HEK293T (cell line): Measurements from ENCODE around the gene FTO.

Experiments
- CTCF ChIA-PET: fragments of 350-600 bp; formaldehyde crosslinking; extraction: SDS; loops from one replicate; lab custom pipeline; 2021; ENCODE audit warnings: antibody characterized with exemption, inconsistent platforms; lab: Yijun Ruan, JAX
- POLR2A ChIA-PET: fragments of 350-600 bp; formaldehyde crosslinking; extraction: SDS; loops from one replicate; lab custom pipeline; 2020; ENCODE audit warnings: antibody characterized with exemption, inconsistent platforms; lab: Yijun Ruan, JAX
- DNase-seq: peaks from one replicate; pipeline ENCODE4 v3.0.0; 2012; ENCODE audit warnings: mixed read lengths; ENCODE audit errors: extremely low spot score
- ARNT ChIP-seq: fragments of 450-650 bp; IDR thresholded peaks from 2 replicates; pipeline ENCODE4 v1.6.1; 2017; ENCODE audit warnings: mild to moderate bottlenecking
- BHLHE40 ChIP-seq: fragments of 450-650 bp; IDR thresholded peaks from 2 replicates; pipeline ENCODE4 v1.6.1; 2016; ENCODE audit warnings: mild to moderate bottlenecking, moderate library complexity, borderline replicate concordance
- CTBP1 ChIP-seq: fragments of 450-650 bp; IDR thresholded peaks from 2 replicates; pipeline ENCODE4 v1.6.1; 2016; ENCODE audit warnings: borderline replicate concordance
- ELF4 ChIP-seq: fragments of 450-650 bp; IDR thresholded peaks from 2 replicates; pipeline ENCODE4 v1.6.1; 2017; ENCODE audit warnings: antibody characterized with exemption
- FOXA1 ChIP-seq: fragments of 450-650 bp; IDR thresholded peaks from 2 replicates; pipeline ENCODE4 v1.6.1; 2016; ENCODE audit warnings: mild to moderate bottlenecking
- FOXK2 ChIP-seq: fragments of 450-650 bp; IDR thresholded peaks from 2 replicates; pipeline ENCODE4 v1.6.1; 2016; ENCODE audit warnings: mild to moderate bottlenecking
- FOXM1 ChIP-seq: fragments of 450-650 bp; IDR thresholded peaks from 2 replicates; pipeline ENCODE4 v1.6.1; 2017; ENCODE audit warnings: mild to moderate bottlenecking, borderline replicate concordance
- HDGF ChIP-seq: fragments of 450-650 bp; IDR thresholded peaks from 2 replicates; pipeline ENCODE4 v1.6.1; 2017; ENCODE audit warnings: antibody characterized with exemption, borderline replicate concordance
- L3MBTL2 ChIP-seq: fragments of 450-650 bp; conservative IDR thresholded peaks from 2 replicates; pipeline ENCODE4 v1.6.1; 2016; ENCODE audit warnings: mild to moderate bottlenecking
- LEF1 ChIP-seq: fragments of 450-650 bp; IDR thresholded peaks from 2 replicates; pipeline ENCODE4 v1.6.1; 2017; ENCODE audit warnings: mild to moderate bottlenecking, borderline replicate concordance
- NFRKB ChIP-seq: fragments of 450-650 bp; IDR thresholded peaks from 2 replicates; pipeline ENCODE4 v1.6.1; 2016; ENCODE audit warnings: mild to moderate bottlenecking, moderate library complexity
- PKNOX1 ChIP-seq: fragments of 450-650 bp; IDR thresholded peaks from 2 replicates; pipeline ENCODE4 v1.6.1; 2016
- SP1 ChIP-seq: fragments of 450-650 bp; IDR thresholded peaks from 2 replicates; pipeline ENCODE4 v1.6.1; 2017
- SUZ12 ChIP-seq: fragments of 450-650 bp; IDR thresholded peaks from 2 replicates; pipeline ENCODE4 v1.6.1; 2016; ENCODE audit warnings: mild to moderate bottlenecking
- TARDBP ChIP-seq: fragments of 450-650 bp; IDR thresholded peaks from 2 replicates; pipeline ENCODE4 v1.6.1; 2016
- ZNF384 ChIP-seq: fragments of 450-650 bp; IDR thresholded peaks from 2 replicates; pipeline ENCODE4 v1.6.1; 2016

The FTO gene

DNA sequence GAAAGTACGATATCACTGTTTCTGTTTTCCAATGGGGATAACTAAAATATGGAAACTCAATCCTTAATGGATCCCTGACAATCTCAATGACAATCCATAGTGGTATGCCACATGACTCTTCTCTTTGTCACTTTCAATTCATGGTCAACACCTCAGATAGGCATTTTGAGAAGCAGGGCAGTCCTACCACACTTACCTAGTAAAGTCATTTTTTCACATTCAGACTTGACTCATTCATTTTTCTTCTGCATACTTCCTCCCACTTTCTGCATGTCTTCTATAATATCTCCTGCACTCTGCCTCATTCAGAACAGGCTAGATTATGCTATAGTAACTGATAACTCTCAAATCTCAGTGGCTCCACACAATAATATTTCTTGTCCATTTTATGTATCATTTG lies 117.5 kb downstream of the FTO start:
- ChIA-PET POLR2A (no interaction called here), CTCF (no interaction called here)
- TF ChIP-seq TARDBP: no peak
- TF ChIP-seq FOXM1: no peak
- no peak for TF ChIP-seq L3MBTL2
- TF ChIP-seq FOXA1: no peak
- no peak for TF ChIP-seq FOXK2
- no peak for DNase-seq

- DNase-seq: no peak
- ChIA-PET POLR2A (no interaction called here), CTCF (no interaction called here)
- TF ChIP-seq BHLHE40 (no peak), FOXK2 (no peak), ZNF384 (no peak), SUZ12 (no peak), TARDBP (no peak), LEF1 (no peak), FOXM1 (no peak)
These were observed 118.1 kb downstream of the FTO start for GRCh38 chr16:53821957-53822625.

DNA sequence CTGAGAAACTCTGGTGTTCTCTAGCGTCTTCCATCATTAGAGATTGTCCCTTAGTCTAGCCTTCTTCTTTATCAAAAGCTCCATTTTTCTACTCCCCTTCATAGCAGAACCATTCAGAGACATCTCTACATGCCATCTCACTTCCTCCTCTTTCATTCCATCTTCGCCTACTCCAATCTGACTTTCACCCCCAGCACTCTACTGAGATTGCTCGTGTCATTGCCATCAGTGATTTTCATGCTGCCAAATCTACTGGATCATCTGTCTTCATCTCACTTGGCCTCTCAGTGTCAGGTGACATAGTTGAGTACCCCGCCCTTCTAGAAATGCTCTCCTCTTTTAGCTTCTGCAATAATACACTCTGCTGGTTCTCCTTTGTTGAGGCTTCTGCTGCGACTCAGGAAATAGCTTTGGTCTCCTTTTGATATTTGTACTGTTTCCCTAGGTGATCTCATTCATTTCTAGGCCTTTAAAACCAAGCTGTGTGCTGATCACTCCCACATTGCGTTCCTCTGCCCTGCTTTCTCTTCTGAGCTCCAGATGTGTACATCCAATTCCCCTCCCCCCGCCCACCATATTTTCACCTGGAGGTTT lies 119.1 kb downstream of the FTO start:
- no peak for TF ChIP-seq L3MBTL2
- no peak for TF ChIP-seq ARNT
- TF ChIP-seq ELF4: no peak
- no peak for TF ChIP-seq HDGF
- TF ChIP-seq FOXM1: no peak
- no peak for TF ChIP-seq NFRKB
- no peak for TF ChIP-seq ZNF384
- TF ChIP-seq SUZ12: no peak
- TF ChIP-seq CTBP1: no peak
- TF ChIP-seq BHLHE40: no peak
- TF ChIP-seq FOXK2: no peak
- no peak for TF ChIP-seq SP1
- TF ChIP-seq TARDBP: no peak
- TF ChIP-seq LEF1: no peak
- POLR2A ChIA-PET: no interaction called here
- DNase-seq: no peak
- CTCF ChIA-PET: no interaction called here

- CTCF ChIA-PET: no interaction called here
- POLR2A ChIA-PET: no interaction called here
- TF ChIP-seq TARDBP (no peak), SUZ12 (no peak), FOXM1 (no peak), FOXK2 (no peak), BHLHE40 (no peak), CTBP1 (no peak), HDGF (no peak), NFRKB (no peak), ARNT (no peak), ZNF384 (no peak), SP1 (no peak), PKNOX1 (no peak), ELF4 (no peak), FOXA1 (no peak), L3MBTL2 (no peak), LEF1 (no peak)
- DNase-seq: no peak
These were observed 122.7 kb downstream of the FTO start for GRCh38 chr16:53826658-53827057.

- POLR2A ChIA-PET: no interaction called here
- CTCF ChIA-PET: interaction anchor here (0.6 kb wide), 1 partner anchor 406 kb away, joined by 3 read pairs; no protein-coding TSS in a partner anchor
These were observed 123.8 kb downstream of the FTO start for GRCh38 chr16:53827741-53828140.

DNA sequence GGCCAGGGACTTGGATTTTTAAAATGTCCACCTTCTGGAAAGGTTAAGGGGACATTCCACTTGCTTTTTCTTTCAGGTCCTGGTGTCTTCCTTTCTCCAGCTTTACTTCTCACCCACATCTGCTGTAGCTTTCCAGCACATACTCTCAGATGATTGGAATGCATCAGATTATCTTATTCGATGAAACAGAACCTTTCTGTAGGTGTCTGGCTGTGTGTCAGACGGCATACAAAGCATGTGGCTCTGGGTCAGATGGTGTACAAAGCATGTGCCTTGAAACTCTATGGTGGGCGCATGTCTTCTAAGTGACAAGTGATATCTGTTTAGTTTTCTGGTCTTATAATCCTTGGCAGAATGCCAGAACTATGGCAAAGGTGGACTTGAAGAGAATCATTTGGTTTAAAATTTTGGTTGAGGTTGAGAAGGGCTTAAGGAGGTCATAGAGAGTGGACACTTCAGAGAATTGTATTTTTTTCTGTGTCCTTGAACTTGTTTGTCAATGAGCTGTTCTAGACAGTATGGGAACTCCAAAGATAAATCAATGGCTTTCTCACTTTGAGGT lies 125.3 kb downstream of the FTO start:
- TF ChIP-seq ZNF384 (no peak), PKNOX1 (no peak), SUZ12 (no peak), L3MBTL2 (no peak), TARDBP (no peak), BHLHE40 (no peak)
- ChIA-PET CTCF (interaction anchor here (0.7 kb wide), 1 partner anchor 163 kb away, joined by 5 read pairs; no protein-coding TSS in a partner anchor), POLR2A (no interaction called here)
- no peak for DNase-seq

More at GRCh38 chr16:53827741-53828140, 123.8 kb downstream of the FTO start:
- DNase-seq: no peak
- TF ChIP-seq PKNOX1 (no peak), BHLHE40 (no peak)
